Measurements from ENCODE around the gene DHRS3. TPM values are rescaled to one million over a fixed set of nuclear protein-coding genes. Genes with fewer than 3 reads are reported as not detected.

Gene DHRS3
- total RNA-seq, 1 donor from 2014 or later, result 31.9 TPM

DNA sequence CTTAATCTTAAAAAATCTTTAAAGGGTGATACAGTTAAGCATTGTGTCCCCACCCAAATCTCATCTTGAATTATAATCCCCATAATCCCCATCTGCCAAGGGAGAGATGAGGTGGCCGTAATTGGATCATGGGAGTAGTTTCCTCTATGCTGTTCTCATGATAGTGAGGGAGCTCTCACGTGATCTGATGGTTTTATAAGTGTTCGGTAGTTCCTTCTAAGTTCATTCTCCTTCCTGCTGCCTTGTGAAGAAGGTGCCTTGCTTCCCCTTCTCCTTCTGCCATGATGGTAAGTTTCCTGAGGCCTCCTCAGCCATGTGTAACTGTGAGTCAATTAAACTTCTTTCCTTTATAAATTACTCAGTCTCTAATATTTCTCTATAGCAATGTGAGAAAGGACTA lies 10.7 kb downstream of the DHRS3 start:
- DNase-seq (ENCODE audit: low spot score), result no peak
- Mint-ChIP-seq H3K36me3 (ENCODE audit: low read depth) (peaks cover 10% of the 10 kb centered on the region), H3K4me3 (ENCODE audit: unreplicated experiment) (no peak overlapping the region)

DNA sequence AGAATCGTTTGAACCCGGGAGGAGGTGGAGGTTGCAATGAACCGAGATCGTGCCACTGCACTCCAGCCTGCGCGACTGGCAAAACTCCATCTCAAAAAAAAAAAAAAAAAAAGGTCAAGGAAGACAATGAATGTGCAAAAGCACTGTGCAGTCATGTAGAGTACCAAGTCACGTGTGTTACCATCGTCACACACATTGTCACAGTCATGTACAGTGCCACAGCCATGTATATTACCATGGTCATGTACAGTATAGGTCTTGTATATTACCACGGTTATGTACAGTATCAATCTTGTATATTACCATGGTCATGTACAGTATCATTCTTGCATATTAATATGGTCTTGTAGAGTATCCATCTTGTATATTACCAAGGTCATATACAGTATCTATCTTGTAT lies 13.0 kb downstream of the DHRS3 start:
- peaks cover 2% of the 10 kb centered on the region for H3K27me3 Mint-ChIP-seq (ENCODE audit: low read depth)
- no peak overlapping the region for H3K27ac Mint-ChIP-seq (ENCODE audit: unreplicated experiment)
- H3K4me3 Mint-ChIP-seq (ENCODE audit: unreplicated experiment), result no peak overlapping the region
- H3K9me3 Mint-ChIP-seq (ENCODE audit: low read depth), result no peaks in the 10 kb centered on the region
- peaks cover 2% of the 10 kb centered on the region for H3K36me3 Mint-ChIP-seq (ENCODE audit: low read depth)
- no peak for DNase-seq (ENCODE audit: low spot score)
- peaks cover 14% of the 10 kb centered on the region for H3K4me1 Mint-ChIP-seq (ENCODE audit: low read depth)
- TF ChIP-seq, protein P1, sequence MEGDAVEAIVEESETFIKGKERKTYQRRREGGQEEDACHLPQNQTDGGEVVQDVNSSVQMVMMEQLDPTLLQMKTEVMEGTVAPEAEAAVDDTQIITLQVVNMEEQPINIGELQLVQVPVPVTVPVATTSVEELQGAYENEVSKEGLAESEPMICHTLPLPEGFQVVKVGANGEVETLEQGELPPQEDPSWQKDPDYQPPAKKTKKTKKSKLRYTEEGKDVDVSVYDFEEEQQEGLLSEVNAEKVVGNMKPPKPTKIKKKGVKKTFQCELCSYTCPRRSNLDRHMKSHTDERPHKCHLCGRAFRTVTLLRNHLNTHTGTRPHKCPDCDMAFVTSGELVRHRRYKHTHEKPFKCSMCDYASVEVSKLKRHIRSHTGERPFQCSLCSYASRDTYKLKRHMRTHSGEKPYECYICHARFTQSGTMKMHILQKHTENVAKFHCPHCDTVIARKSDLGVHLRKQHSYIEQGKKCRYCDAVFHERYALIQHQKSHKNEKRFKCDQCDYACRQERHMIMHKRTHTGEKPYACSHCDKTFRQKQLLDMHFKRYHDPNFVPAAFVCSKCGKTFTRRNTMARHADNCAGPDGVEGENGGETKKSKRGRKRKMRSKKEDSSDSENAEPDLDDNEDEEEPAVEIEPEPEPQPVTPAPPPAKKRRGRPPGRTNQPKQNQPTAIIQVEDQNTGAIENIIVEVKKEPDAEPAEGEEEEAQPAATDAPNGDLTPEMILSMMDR (IDR thresholded peaks at IDR 0.05), result no peak

More for the DNA sequence above, 10.7 kb downstream of the DHRS3 start:
- no peaks in the 10 kb centered on the region for H3K9me3 Mint-ChIP-seq (ENCODE audit: low read depth)
- peaks cover 4% of the 10 kb centered on the region for H3K27me3 Mint-ChIP-seq (ENCODE audit: low read depth)
- H3K27ac Mint-ChIP-seq (ENCODE audit: unreplicated experiment), result peak overlapping the region; percentile 49
- TF ChIP-seq, protein P1 (IDR thresholded peaks at IDR 0.05), result no peak
- peaks cover 8% of the 10 kb centered on the region for H3K4me1 Mint-ChIP-seq (ENCODE audit: low read depth)

DNA sequence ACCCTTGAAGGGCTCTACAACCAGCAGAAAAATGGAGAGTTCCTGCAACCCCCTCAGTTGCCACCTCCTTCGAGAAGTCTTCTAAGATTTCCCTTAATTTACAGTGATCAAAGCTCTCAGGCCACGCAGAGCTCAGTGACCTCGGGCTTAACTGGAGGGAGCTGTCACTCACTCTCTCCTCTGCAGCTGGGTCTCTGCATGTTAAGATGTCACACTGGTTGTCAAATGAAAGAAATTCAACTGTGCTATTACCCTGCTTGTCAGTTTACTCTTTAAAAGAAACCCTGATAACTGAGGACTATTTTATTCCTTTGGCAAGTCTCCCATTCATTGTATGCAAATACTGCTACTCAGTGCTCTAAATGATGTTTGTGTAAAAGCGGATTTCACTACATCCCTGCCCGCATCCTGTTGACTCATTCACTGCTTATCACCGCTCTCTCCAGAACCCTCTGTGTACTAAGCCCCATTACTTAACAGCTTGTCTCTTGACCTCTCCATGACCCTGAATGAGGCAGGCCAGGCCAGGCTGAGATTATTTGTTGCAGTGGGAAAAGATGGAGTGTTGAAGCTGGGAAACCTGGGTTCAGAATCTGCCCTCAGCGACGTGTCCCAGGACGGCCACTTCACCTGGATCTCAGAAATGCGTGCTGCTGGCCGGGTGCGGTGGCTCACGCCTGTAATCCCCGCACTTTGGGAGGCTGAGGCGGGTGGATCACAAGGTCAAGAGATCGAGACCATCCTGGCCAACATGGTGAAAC lies 13.7 kb downstream of the DHRS3 start:
- DNase-seq (ENCODE audit: low spot score), result no peak
- Mint-ChIP-seq H3K36me3 (ENCODE audit: low read depth) (peaks cover 2% of the 10 kb centered on the region), H3K27ac (ENCODE audit: unreplicated experiment) (no peak overlapping the region), H3K27me3 (ENCODE audit: low read depth) (no peaks in the 10 kb centered on the region), H3K4me3 (ENCODE audit: unreplicated experiment) (no peak overlapping the region), H3K4me1 (ENCODE audit: low read depth) (peaks cover 14% of the 10 kb centered on the region), H3K9me3 (ENCODE audit: low read depth) (no peaks in the 10 kb centered on the region)
- TF ChIP-seq, protein P1 (IDR thresholded peaks at IDR 0.05), result no peak

DNA sequence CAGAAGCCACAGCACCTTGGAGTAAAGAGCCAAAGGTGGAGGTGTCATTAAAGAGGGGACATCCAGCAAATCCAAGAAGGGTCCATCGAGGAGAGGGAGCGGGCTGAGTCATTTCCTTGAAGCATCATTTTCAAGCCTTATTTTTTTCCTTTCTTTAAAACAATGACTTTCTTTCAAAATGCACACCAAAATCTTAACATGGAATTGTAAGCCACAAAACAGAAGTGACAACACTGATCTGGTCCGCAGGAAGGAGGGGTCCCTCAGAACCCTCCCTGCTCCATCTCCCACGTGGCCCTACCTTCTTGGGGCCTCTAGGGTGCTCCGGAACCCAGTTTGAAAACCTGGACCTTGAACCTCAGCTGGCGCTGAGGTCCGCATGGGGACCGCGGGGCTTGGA lies 14.8 kb downstream of the DHRS3 start:
- H3K36me3 Mint-ChIP-seq (ENCODE audit: low read depth), result peaks cover 2% of the 10 kb centered on the region
- no peaks in the 10 kb centered on the region for H3K9me3 Mint-ChIP-seq (ENCODE audit: low read depth)
- no peak overlapping the region for H3K4me3 Mint-ChIP-seq (ENCODE audit: unreplicated experiment)
- peaks cover 15% of the 10 kb centered on the region for H3K4me1 Mint-ChIP-seq (ENCODE audit: low read depth)
- no peak overlapping the region for H3K27ac Mint-ChIP-seq (ENCODE audit: unreplicated experiment)
- no peak for DNase-seq (ENCODE audit: low spot score)
- TF ChIP-seq, protein P1 (IDR thresholded peaks at IDR 0.05), result no peak
- H3K27me3 Mint-ChIP-seq (ENCODE audit: low read depth), result no peaks in the 10 kb centered on the region

DNA sequence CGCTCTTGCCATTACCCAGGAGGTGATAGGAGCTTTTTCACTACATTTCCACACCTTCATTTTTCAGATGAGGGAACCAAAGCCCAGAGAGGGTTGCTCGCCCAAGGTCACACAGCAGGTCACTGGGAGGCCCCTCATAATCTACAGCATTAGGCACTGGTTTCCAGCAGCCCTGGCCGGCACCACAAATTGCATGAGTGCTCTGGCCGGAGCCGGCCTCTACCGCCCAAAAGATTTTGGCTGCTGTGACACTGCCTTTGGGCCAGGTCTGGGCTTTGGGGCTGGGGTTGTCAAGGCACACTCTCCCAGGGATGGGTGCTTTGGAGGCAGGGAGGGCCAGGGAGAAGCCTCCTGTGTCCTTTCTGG lies 15.4 kb downstream of the DHRS3 start:
- Mint-ChIP-seq H3K4me3 (ENCODE audit: unreplicated experiment) (no peak overlapping the region), H3K9me3 (ENCODE audit: low read depth) (no peaks in the 10 kb centered on the region), H3K4me1 (ENCODE audit: low read depth) (peaks cover 20% of the 10 kb centered on the region), H3K27me3 (ENCODE audit: low read depth) (no peaks in the 10 kb centered on the region), H3K36me3 (ENCODE audit: low read depth) (peaks cover 2% of the 10 kb centered on the region), H3K27ac (ENCODE audit: unreplicated experiment) (no peak overlapping the region)
- TF ChIP-seq, protein P1 (IDR thresholded peaks at IDR 0.05), result no peak
- DNase-seq (ENCODE audit: low spot score), result no peak

Data from chondrocyte (in vitro differentiated cells).